Measurements from ENCODE around the gene TFCP2.

Gene TFCP2

GRCh38 chr12:51197736-51198567, 25.0 kb upstream of the TFCP2 start:
- DNase-seq (ENCODE audit: low read depth): no peak

GRCh38 chr12:51196547-51196946, 23.6 kb upstream of the TFCP2 start:
- DNase-seq (ENCODE audit: low read depth): no peak

GRCh38 chr12:51195841-51196240, 22.9 kb upstream of the TFCP2 start:
- no peak for DNase-seq (ENCODE audit: low read depth)

- DNase-seq (ENCODE audit: low read depth): no peak
Measured at GRCh38 chr12:51192284-51192671, 19.3 kb upstream of the TFCP2 start.

- no peak for DNase-seq (ENCODE audit: low read depth)
Measured at GRCh38 chr12:51191516-51192283, 18.8 kb upstream of the TFCP2 start.

GRCh38 chr12:51190820-51191219, 17.9 kb upstream of the TFCP2 start:
- no peak for DNase-seq (ENCODE audit: low read depth)

- DNase-seq (ENCODE audit: low read depth): no peak
Measured at GRCh38 chr12:51189790-51190355, 16.9 kb upstream of the TFCP2 start.

- no peak for DNase-seq (ENCODE audit: low read depth)
Measured at GRCh38 chr12:51188359-51189051, 15.6 kb upstream of the TFCP2 start.

- DNase-seq (ENCODE audit: low read depth): no peak
Measured at GRCh38 chr12:51187370-51187987, 14.5 kb upstream of the TFCP2 start.

- no peak for DNase-seq (ENCODE audit: low read depth)
Measured at GRCh38 chr12:51186465-51187085, 13.6 kb upstream of the TFCP2 start.

- DNase-seq (ENCODE audit: low read depth): no peak
Measured at GRCh38 chr12:51185171-51185717, 12.3 kb upstream of the TFCP2 start.

- no peak for DNase-seq (ENCODE audit: low read depth)
Measured at GRCh38 chr12:51183816-51184215, 10.9 kb upstream of the TFCP2 start.

GRCh38 chr12:51183349-51183748, 10.4 kb upstream of the TFCP2 start:
- DNase-seq (ENCODE audit: low read depth): no peak

GRCh38 chr12:51181558-51181957, 8.6 kb upstream of the TFCP2 start:
- DNase-seq (ENCODE audit: low read depth): no peak

- DNase-seq (ENCODE audit: low read depth): no peak
Measured at GRCh38 chr12:51177897-51178296, 5.0 kb upstream of the TFCP2 start.

- DNase-seq (ENCODE audit: low read depth): no peak
Measured at GRCh38 chr12:51174501-51174900, 1.6 kb upstream of the TFCP2 start.

GRCh38 chr12:51171884-51172514, 936 bp downstream of the TFCP2 start:
- no peak for DNase-seq (ENCODE audit: low read depth)

GRCh38 chr12:51163795-51164194, 9.1 kb downstream of the TFCP2 start:
- DNase-seq (ENCODE audit: low read depth): no peak

- DNase-seq (ENCODE audit: low read depth): no peak
Measured at GRCh38 chr12:51162217-51162616, 10.7 kb downstream of the TFCP2 start.

- DNase-seq (ENCODE audit: low read depth): peak; percentile 6
Measured at GRCh38 chr12:51160814-51161459, 12.0 kb downstream of the TFCP2 start.
